ENCODE measurements around the gene KIAA1217. TPM values are rescaled to one million over a fixed set of nuclear protein-coding genes. Genes with fewer than 3 reads are reported as not detected.

KIAA1217 gene
- total RNA-seq, 4 donors from 2014 or later = 12.7 to 156 (median 34.8) TPM

DNA sequence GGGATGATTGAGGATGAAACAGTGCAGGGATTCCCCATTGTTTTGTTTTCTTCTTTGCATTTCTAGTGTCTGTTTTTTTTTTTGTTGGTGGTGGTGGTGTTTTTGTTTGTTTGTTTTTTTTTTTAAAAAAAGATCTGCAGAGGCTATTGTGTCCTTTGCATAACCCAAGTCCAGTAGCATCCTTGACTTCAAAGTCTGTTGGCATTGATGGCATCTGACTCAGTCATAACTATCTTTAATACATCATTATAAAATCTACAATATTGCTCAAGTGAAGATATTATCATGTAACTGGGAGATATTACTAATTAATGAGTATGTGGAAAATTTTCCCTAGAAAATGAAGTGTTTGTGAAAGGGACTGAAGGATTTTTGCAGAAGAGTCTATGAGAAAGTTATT, 70.2 kb downstream of the KIAA1217 start:
- TF ChIP-seq, protein P1, sequence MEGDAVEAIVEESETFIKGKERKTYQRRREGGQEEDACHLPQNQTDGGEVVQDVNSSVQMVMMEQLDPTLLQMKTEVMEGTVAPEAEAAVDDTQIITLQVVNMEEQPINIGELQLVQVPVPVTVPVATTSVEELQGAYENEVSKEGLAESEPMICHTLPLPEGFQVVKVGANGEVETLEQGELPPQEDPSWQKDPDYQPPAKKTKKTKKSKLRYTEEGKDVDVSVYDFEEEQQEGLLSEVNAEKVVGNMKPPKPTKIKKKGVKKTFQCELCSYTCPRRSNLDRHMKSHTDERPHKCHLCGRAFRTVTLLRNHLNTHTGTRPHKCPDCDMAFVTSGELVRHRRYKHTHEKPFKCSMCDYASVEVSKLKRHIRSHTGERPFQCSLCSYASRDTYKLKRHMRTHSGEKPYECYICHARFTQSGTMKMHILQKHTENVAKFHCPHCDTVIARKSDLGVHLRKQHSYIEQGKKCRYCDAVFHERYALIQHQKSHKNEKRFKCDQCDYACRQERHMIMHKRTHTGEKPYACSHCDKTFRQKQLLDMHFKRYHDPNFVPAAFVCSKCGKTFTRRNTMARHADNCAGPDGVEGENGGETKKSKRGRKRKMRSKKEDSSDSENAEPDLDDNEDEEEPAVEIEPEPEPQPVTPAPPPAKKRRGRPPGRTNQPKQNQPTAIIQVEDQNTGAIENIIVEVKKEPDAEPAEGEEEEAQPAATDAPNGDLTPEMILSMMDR (IDR thresholded peaks at IDR 0.05) = no peak
- ATAC-seq (ENCODE audit: low FRiP score) (no peak), DNase-seq (ENCODE audit: low spot score) (no peak)

- no peak for ATAC-seq (ENCODE audit: low FRiP score)
- TF ChIP-seq, protein P1 (IDR thresholded peaks at IDR 0.05) = no peak
These were observed 78.7 kb downstream of the KIAA1217 start for GRCh38 chr10:24287559-24288195.

GRCh38 chr10:24288581-24288980, 79.6 kb downstream of the KIAA1217 start:
- no peak for DNase-seq (ENCODE audit: low spot score)
- no peak for ATAC-seq (ENCODE audit: low FRiP score)
- TF ChIP-seq, protein P1 (IDR thresholded peaks at IDR 0.05) = no peak

More at GRCh38 chr10:24287559-24288195, 78.7 kb downstream of the KIAA1217 start:
- DNase-seq (ENCODE audit: low spot score) = no peak

DNA sequence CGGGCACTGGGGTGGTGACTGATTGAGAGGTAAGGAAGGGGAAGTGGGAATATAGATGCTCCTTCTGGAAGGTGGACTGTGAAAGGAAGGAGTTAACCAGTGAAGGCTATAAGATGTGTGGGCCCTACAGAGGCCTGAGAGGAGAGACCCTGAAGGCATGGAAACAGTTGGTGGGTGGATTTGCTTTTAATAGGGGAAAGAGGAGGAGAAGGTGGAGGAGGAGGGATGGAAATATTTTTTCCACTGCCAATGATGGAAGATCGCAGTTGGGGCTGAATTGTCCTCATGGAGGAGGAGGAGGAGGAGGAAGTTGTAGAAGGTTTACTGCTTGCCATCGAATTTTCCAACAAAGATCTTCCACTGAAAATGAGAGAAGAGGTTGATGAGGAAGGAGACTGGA, 80.3 kb downstream of the KIAA1217 start:
- TF ChIP-seq, protein P1 (IDR thresholded peaks at IDR 0.05) = no peak
- DNase-seq (ENCODE audit: low spot score) = no peak
- ATAC-seq (ENCODE audit: low FRiP score) = no peak

DNA sequence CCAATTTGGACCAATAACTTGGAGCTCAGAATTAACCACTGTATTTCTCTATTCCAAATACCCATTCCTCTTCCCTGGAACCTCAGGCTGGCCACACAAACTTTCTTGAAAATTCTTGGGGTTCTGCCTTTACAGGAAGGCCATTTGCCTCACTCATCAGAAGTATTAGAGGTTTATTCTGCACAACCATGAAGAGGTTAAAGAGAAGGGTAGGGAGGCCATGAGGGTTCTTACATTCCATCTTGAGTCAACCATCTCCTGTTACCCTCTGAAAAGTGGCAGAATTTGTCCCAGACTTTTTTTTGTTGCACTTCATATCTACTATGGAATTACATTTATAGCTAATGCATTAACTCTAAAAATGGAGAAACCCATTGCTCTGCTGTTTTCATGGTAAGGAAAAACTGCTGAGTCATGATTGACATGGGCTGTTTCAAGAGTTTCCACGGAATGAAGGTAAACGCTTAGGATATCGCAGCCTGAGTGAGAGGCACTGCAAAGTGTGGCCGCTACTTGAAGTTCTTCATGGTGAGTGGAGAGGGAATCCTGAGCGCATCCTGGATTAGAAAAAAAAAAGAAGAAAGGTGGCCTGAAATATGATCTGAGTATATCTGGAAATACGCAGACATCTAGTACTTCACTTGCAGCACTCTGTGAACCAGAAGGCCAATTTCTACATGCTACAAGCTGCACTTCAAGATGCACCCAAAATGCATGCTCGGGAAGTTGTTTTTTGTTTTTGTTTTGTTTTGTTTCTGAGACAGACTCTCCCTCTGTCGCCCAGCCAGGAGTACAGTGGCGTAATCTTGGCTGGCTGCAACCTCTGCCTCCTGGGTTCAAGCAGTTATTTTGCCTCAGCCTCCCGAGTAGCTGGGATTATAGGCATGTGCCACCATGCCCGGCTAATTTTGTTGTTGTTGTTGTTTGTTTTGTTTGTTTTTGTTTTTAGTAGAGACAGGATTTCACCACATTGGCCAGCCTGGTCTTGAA, 83.7 kb downstream of the KIAA1217 start:
- TF ChIP-seq, protein P1 (IDR thresholded peaks at IDR 0.05) = no peak
- ATAC-seq (ENCODE audit: low FRiP score) (no peak), DNase-seq (ENCODE audit: low spot score) (no peak)

- DNase-seq (ENCODE audit: low spot score) (no peak), ATAC-seq (ENCODE audit: low FRiP score) (no peak)
These were observed 90.8 kb downstream of the KIAA1217 start for GRCh38 chr10:24299578-24300260.

More at GRCh38 chr10:24299578-24300260, 90.8 kb downstream of the KIAA1217 start:
- TF ChIP-seq, protein P1 (IDR thresholded peaks at IDR 0.05) = no peak
